NB4 (cell line): ENCODE measurements around the gene PIP5K1B.

ENCODE experiments used
- DNase-seq: peaks from one replicate; pipeline ENCODE4 v3.0.0; 2010; ENCODE audit warnings: low read depth
- H3K4me3 ChIP-seq: one replicate; pipeline ENCODE4 v1.5.1; 2011; ENCODE audit warnings: mild to moderate bottlenecking, low read depth, low read length, moderate library complexity
- CTCF ChIP-seq: IDR thresholded peaks from one replicate; pipeline ENCODE4 v1.5.1; 2012; ENCODE audit warnings: low read depth, low read length
- MAX ChIP-seq: IDR thresholded peaks from 2 replicates; pipeline ENCODE4 v1.6.1; 2011; ENCODE audit warnings: low read depth, low read length
- MYC ChIP-seq: IDR thresholded peaks from 2 replicates; pipeline ENCODE4 v1.6.1; 2011; ENCODE audit warnings: low read depth, low read length
- POLR2A ChIP-seq: IDR thresholded peaks from 2 replicates; pipeline ENCODE4 v1.6.1; 2011; ENCODE audit warnings: mild to moderate bottlenecking; ENCODE audit not compliant: insufficient read length; ENCODE audit errors: extremely low read depth

Gene PIP5K1B

GRCh38 chr9:68750255-68750654 is 45.2 kb downstream of the PIP5K1B start:
- DNase-seq, result no peak
- TF ChIP-seq MAX, result no peak
- no peak for TF ChIP-seq CTCF
- TF ChIP-seq POLR2A, result no peak
- no peak for TF ChIP-seq MYC
- no peak overlapping the region for H3K4me3 ChIP-seq

- H3K4me3 ChIP-seq, result no peak overlapping the region
- no peak for DNase-seq
- TF ChIP-seq POLR2A (no peak), CTCF (no peak), MAX (no peak), MYC (no peak)
Observed at GRCh38 chr9:68750786-68751185, 45.7 kb downstream of the PIP5K1B start.

- no peak for TF ChIP-seq CTCF
- TF ChIP-seq POLR2A, result no peak
- no peak for TF ChIP-seq MYC
- no peak for TF ChIP-seq MAX
- no peak for DNase-seq
- H3K4me3 ChIP-seq, result no peak overlapping the region
Observed at GRCh38 chr9:68751556-68751955, 46.5 kb downstream of the PIP5K1B start.

- no peak for TF ChIP-seq CTCF
- TF ChIP-seq POLR2A, result no peak
- TF ChIP-seq MYC, result no peak
- DNase-seq, result no peak
- no peak overlapping the region for H3K4me3 ChIP-seq
Observed at GRCh38 chr9:68755051-68755450, 50.0 kb downstream of the PIP5K1B start.

- H3K4me3 ChIP-seq, result no peak overlapping the region
- DNase-seq, result no peak
- TF ChIP-seq CTCF (no peak), POLR2A (no peak), MAX (no peak), MYC (no peak)
Observed at GRCh38 chr9:68755752-68756151, 50.7 kb downstream of the PIP5K1B start.

- no peak for DNase-seq
- H3K4me3 ChIP-seq, result no peak overlapping the region
- no peak for TF ChIP-seq CTCF
- no peak for TF ChIP-seq POLR2A
- TF ChIP-seq MAX, result no peak
- no peak for TF ChIP-seq MYC
Observed at GRCh38 chr9:68759981-68760673, 55.1 kb downstream of the PIP5K1B start.
